Activated CD8-positive, alpha-beta memory T cell treated with anti-CD3 and anti-CD28 coated beads, Interleukin-2, amount 50 U/mL, for 1 hour (primary cell): Measurements from ENCODE around the gene VSTM2L.

Experiments used
- DNase-seq: peaks from one replicate; pipeline ENCODE4 v3.0.0-alpha.2; 2020; ENCODE audit errors: extremely low read depth

The VSTM2L gene

DNA sequence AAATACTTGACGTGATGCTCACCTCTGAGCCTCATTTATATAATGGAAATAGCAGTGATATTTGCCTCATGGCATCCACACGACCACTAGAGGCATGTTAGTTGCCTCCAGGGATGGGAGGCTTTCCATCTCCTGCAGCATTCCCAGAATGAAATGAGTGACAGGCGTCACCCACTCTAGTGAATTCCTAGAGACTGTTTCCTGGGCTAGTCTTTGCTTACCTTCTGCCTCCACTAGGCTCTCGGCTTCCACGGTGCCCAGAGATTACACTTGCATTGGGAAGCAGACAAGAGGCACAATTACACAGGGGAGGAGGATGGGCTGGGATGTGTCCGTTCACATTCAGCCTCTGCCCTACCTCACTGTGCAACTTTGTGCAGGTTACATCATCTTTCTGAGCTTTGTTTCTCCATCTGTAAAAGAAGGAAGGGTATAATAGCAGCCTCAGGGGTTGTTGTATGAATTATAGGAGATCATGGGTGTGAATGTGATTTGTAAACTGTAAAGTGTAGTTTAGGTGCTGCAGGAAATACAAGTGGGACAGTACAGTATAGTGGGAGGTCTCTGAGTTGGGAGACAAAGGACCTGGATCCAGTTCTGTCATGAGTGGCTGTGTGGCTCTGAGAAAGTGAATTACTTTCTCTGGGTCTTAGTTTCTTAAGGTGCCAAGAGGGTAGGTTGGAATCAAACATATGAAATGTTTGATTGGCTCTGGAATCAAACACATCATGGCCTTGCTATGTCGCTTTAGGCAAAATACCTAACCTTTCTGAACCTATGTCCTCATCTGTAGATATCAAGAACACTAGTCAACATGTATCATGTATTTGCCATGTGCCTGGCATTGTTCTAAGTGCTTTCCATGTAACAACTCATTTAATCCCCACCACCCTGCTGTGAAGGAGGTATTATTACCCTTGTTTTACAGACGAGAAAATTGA lies 3.6 kb upstream of the VSTM2L start:
- DNase-seq, result no peak

- DNase-seq, result no peak
Observed at GRCh38 chr20:37901240-37901639, 1.7 kb upstream of the VSTM2L start.

GRCh38 chr20:37901654-37902503 lies 1.0 kb upstream of the VSTM2L start:
- no peak for DNase-seq

DNA sequence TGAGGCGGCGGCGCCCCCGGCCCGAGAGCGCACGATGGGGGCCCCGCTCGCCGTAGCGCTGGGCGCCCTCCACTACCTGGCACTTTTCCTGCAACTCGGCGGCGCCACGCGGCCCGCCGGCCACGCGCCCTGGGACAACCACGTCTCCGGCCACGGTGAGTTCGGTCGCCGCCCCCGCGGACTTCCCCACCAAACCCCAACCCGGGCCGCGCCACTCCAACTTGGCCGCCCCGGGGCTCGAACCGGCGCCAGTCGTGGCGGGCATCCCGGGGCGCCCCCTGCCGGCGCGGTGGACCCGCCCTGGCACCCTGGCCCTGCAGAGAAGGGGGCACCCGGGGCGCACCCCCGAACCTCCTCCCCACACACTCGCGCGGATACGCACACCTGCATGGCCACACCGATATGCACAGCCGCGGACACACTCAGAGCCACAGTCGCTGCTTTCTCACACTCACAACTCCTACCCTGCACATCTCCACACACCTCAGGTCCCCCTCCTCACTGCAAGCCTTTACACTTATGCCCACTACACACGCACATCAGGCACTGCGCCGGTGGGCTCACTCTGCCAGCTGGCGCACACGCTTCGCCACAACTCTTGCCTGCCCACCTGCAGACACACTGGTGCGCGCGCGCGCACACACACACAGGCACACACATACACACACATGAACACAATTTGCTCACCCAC lies 535 bp downstream of the VSTM2L start:
- DNase-seq, result no peak

GRCh38 chr20:37904008-37904642 lies 1.2 kb downstream of the VSTM2L start:
- no peak for DNase-seq

DNA sequence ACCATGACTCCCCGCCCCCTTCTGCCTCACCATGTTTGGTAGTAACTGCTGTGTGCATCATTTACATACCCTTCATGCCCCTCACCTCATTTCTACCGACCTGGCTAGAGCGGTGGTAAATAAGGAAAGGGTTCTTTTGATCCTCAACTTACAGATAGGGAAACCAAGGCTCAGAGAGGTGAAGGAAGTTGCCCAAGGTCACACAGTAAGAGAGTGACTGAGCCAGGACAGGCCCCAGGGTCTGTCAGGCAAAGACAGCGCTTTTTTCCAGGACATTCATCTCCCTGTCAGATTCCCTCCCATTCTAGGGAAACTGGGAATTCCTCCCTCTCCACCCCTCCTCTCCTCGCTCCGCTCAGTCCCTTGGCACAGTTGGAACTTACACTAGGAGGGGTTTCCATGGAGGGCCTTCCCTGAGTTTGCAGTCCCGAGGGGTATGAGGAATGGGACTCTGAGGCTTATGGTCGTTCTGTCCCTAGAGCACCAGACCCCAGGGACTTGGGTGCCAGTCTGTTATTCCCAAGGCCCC lies 2.0 kb downstream of the VSTM2L start:
- DNase-seq, result no peak

- DNase-seq, result no peak
Observed at GRCh38 chr20:37905671-37906613, 3.0 kb downstream of the VSTM2L start.

- no peak for DNase-seq
Observed at GRCh38 chr20:37907330-37907676, 4.4 kb downstream of the VSTM2L start.

DNA sequence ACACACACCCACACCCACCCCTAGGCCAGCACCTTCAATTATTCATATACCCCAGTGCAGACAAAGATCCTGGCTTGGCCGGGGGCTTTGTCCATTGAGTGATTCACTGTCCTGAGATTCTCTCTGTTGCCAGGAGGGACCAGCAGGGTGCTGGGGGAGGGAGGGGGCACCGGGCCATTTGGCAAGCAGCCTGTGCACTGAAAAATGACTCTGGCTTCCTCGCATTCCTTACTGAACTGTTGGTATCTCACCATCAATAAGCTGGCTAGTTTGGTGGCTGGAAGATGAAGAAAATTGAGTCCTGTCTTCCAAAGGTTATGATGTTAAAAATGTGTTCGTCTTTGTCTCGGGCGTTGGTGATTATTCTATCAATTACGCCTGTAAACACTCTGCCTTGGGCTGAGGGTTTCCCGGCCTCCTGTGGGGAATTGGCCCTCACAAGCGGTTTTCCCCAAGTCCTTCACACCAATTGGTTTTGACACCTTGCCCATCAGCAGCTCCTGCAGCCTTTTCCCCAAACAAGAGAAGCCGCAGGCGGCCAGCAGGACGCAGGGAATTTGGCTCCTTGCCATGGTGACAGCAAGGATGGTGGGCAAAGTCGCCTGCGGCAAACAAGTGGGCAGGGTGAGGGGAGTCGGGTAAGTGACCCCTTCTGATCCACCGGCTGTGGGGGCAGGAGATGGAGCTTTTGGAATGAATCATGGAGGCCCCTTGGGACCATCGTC lies 4.9 kb downstream of the VSTM2L start:
- DNase-seq, result no peak

DNA sequence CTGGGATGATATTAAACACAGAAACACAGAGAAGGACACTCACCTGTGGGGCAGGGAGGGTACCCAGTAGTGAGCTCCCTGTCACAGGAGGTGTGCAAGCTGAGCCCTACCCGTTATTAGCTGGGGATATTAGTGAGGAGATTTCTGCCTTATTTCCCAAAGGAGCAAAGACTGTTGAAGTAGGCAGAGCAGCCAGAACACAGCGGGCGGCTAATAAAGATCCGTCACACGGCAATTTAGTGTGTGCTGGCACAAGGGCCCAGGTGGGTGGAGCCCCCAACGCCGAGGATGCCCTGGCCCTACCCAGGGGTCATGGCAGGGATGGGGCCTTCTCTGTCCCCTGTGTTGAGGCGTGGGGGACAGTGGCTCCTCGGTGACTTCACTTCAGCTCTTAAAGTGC lies 8.3 kb downstream of the VSTM2L start:
- DNase-seq, result no peak

DNA sequence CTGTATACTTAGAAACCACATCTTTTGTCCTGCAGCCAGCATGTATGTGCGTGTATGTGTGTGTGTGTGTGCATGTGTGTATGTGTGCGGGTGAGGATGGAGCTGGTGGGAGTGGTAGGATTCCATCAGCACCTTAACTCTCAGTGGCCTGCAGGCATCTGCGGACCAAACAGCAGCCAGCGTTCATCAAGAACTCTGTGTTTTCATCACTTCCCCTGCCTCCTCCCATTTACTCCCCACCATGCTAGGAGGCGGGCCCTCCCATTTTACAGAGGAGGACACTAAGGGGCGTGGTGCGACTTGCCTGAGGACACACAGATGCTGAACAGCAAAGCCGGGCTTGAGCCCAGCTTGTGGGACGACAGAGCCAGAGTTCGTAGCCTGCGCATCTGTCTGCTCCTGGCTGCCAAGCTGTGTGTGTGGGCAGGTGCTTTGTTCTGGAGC lies 8.9 kb downstream of the VSTM2L start:
- no peak for DNase-seq

DNA sequence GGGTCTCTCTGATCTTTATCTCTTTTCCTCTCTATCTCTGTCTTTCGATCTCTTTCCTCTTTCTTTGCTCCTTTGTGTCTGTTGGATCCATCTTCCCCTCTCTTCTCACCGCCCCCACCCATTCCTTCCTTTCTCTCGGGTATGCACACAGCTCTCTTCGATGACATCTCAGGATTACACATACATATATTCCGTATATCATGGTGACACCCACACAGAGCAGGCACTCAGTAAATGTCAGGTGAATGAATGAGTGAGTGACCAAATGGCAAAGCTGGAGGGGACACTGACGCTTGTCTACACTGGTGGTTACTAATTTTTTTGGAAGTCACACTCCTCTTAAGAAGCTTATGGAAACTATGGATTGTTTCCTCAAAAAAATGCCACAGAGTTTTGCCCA lies 9.9 kb downstream of the VSTM2L start:
- no peak for DNase-seq

GRCh38 chr20:37913567-37914366 lies 10.8 kb downstream of the VSTM2L start:
- no peak for DNase-seq

DNA sequence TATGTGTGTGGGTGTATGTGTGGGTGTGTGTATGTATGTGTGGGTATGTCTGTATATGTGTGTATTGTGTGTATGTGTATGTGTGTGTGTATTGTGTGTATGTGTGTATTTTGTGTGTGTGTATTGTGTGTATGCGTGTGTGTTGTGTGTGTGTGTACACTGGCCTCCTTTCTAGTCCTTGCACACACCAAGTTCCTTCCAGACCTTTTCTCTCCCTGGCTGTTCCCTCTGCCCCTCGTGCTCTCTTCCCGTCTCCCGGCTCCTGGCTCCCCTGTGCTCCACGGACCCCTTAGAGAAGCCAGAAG lies 11.4 kb downstream of the VSTM2L start:
- DNase-seq, result no peak

DNA sequence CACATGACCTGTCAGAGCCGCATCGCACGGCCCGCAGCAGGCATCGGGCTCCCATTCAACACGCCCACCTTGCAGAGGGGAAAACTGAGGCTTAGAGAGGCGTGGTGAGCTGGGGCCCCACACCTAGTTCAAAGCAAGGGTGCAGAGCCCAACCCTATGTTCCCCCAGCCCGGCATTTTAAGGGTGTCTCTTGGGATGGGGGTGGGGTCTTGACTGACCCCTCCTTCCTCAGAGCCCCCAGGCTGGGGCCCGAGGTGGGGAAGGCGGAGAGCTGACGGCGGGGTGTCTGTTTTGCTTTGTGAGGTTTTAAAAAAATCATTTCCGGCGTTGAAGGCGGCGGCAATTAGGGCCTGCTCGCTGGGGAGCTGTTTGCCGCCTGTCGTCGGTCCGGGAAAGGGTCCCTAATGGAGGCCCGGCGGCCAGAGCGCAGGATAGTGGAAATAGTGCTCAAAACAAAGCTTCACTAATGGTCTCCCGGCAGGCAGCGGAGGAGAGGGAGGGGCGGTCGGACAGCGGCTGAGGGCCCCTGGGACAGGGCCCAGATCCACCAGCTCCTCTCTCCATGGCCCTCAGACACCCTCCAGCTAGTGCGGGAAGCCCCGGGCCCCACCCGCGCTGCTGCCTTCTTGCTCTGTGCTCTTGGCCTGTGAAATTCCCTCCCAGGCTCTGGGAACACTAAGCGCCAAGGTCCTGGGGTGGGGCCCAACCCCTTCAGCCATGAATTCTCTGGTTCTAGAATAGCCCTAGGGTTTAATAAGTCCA lies 11.9 kb downstream of the VSTM2L start:
- no peak for DNase-seq

DNA sequence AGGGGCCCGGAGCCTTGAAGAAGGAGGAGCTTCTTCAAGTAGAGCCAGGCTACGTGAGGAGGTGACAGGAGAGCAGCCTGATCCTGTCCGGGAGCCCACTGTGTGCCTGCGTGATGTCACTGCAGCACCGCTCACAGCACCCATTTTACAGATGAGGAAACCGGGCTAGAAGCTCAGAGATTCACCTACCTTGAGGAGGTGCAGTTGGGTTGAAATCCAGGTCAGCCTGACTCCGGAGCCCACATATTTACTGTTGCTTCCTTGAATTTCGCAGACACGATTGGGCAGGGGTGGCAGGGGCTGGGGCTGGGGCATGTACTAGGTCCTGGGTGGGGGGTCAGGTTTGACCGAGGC lies 12.5 kb downstream of the VSTM2L start:
- no peak for DNase-seq

DNA sequence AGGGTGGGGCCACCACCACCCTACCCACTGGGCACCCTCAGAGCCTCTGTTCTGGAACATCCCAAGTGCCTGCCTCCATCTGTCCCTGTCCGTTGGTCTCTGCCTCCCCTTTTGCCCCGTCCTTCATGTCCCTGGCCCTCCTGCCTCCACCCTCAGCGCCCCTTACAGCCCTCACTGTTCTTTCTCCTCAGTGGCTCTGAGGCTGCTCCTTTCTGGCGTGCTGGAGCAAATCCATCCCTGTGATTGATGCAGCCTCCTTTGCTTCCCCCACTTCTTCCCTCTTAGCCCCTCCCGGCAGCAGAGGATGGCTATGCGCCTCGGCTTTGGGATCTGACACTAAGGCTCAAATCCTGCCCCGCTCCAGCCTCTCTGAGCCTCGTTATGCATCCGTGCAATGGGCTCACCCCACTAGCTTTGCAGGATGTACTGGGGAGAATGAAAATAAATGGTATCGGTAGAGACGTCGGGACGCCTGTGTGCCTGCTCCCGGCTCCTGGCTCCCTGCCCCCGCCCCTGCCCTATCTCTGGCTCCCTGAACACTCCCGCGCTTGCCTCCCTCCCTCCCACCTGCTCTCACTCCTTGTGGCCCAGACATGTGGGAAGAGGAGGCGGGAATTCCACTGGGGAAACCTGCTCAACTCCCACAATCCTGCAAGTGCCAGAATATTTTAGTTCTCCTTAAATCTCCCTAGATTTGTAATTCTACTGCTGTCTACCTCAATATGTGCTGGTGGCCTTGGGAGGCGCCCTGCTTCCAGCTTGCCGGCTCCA lies 13.1 kb downstream of the VSTM2L start:
- no peak for DNase-seq

GRCh38 chr20:37917461-37917860 lies 14.5 kb downstream of the VSTM2L start:
- DNase-seq, result no peak
